Esophagus muscularis mucosa (tissue), 3 donors: ENCODE results near the gene DCLRE1C.
"Not testable (repeated sequence)": the region's sequence is repeated elsewhere in the genome, so short reads cannot be mapped to it uniquely, and the experiment has no call there.

Experiments used
- POLR2A ChIP-seq: fragments of 450-650 bp; IDR thresholded peaks from one replicate; pipeline ENCODE4 v1.6.1; 2017; ENCODE audit warnings: antibody characterized with exemption, moderate library complexity, mild to moderate bottlenecking, low read depth
- POLR2AphosphoS5 ChIP-seq, 2 donors: sonication (generic); formaldehyde crosslinking; IDR thresholded peaks; one replicate each; pipeline ENCODE4 v1.6.1; 2017; ENCODE audit warnings: antibody characterized with exemption in 2 of 2
- TF ChIP-seq, protein P1 (sequence below), 3 experiments: fragments of 200-600 bp in 2 of 3; fragments of 450-650 bp in 1 of 3; sonication (generic) in 2 of 3; IDR thresholded peaks; one replicate each; pipeline ENCODE4 v1.5.1; 2017 to 2019; ENCODE audit warnings: antibody characterized with exemption in 3 of 3, mild to moderate bottlenecking in 2 of 3, moderate library complexity in 1 of 3

DNA sequence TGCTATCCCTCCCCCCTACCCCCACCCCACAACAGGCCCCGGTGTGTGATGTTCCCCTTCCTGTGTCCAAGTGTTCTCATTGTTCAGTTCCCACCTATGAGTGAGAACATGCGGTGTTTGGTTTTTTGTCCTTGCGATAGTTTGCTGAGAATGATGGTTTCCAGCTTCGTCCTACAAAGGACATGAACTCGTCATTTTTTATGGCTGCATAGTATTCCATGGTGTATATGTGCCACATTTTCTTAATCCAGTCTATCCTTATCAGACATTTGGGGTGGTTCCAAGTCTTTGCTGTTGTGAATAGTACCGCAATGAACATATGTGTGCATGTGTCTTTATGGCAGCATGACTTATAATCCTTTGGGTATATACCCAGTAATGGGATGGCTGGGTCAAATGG is 89.4 kb downstream of the DCLRE1C start:
- TF ChIP-seq POLR2AphosphoS5 (IDR thresholded peaks at IDR 0.05); POLR2A: not testable (repeated sequence)
- TF ChIP-seq, protein P1, sequence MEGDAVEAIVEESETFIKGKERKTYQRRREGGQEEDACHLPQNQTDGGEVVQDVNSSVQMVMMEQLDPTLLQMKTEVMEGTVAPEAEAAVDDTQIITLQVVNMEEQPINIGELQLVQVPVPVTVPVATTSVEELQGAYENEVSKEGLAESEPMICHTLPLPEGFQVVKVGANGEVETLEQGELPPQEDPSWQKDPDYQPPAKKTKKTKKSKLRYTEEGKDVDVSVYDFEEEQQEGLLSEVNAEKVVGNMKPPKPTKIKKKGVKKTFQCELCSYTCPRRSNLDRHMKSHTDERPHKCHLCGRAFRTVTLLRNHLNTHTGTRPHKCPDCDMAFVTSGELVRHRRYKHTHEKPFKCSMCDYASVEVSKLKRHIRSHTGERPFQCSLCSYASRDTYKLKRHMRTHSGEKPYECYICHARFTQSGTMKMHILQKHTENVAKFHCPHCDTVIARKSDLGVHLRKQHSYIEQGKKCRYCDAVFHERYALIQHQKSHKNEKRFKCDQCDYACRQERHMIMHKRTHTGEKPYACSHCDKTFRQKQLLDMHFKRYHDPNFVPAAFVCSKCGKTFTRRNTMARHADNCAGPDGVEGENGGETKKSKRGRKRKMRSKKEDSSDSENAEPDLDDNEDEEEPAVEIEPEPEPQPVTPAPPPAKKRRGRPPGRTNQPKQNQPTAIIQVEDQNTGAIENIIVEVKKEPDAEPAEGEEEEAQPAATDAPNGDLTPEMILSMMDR (IDR thresholded peaks at IDR 0.05) = not testable (repeated sequence)
